Measurements from ENCODE around the gene CARD11. TPM values are rescaled to one million over a fixed set of nuclear protein-coding genes. Genes with fewer than 3 reads are reported as not detected.

CARD11 gene
- total and polyA plus RNA-seq, 2 donors (not counting 1 experiment from before 2014, with no cell fraction given), result 0.02 TPM; not detected in 1

- H3K27me3 ChIP-seq (ENCODE audit: control insufficient read depth, insufficient read depth, low read length), result no peaks in the 10 kb centered on the region
- no peaks in the 10 kb centered on the region for H3K4me1 ChIP-seq (ENCODE audit: control insufficient read depth, extremely low read depth, insufficient read depth, low read length)
- no peak overlapping the region for H3K9ac ChIP-seq (ENCODE audit: insufficient read depth, low read length)
- no peak overlapping the region for H3K27ac ChIP-seq (ENCODE audit: insufficient read depth, low read length)
- H3K79me2 ChIP-seq (ENCODE audit: control insufficient read depth, insufficient read depth, low read length), result no peaks in the 10 kb centered on the region
- no peaks in the 10 kb centered on the region for H3K36me3 ChIP-seq (ENCODE audit: control insufficient read depth, insufficient read depth, low read length)
- H4K20me1 ChIP-seq (ENCODE audit: control insufficient read depth, extremely low read depth, insufficient read depth, low read length), result no peaks in the 10 kb centered on the region
- no peak overlapping the region for H3K4me3 ChIP-seq (replicated peaks in 1 of 4; ENCODE audit: control extremely low read depth in 1 of 4, insufficient read depth in 1 of 4, low read depth in 3 of 4, low read length in 4 of 4)
- no peaks in the 10 kb centered on the region for H3K9me3 ChIP-seq (ENCODE audit: control insufficient read depth, insufficient read depth, low read depth, low read length)
- no peak for DNase-seq (ENCODE audit: low read depth in 2 of 2)
- H3K4me2 ChIP-seq (ENCODE audit: extremely low read depth, insufficient read depth, low read length), result no peak overlapping the region
- no peak for TF ChIP-seq CTCF (conservative IDR thresholded peaks at IDR 0.05 in 1 of 2, IDR thresholded peaks at IDR 0.05 in 1 of 2; ENCODE audit: low read depth in 1 of 2, low read length in 2 of 2)
- no peak for TF ChIP-seq EZH2 (IDR thresholded peaks at IDR 0.05; ENCODE audit: low read length, missing control alignments)
- no peak overlapping the region for H2AFZ ChIP-seq (ENCODE audit: low read length)
Observed at GRCh38 chr7:3028758-3029093, 14.9 kb downstream of the CARD11 start.

GRCh38 chr7:3028071-3028757 is 15.5 kb downstream of the CARD11 start:
- Histone ChIP-seq H3K9ac (ENCODE audit: insufficient read depth, low read length) (no peak overlapping the region), H3K4me1 (ENCODE audit: control insufficient read depth, extremely low read depth, insufficient read depth, low read length) (no peaks in the 10 kb centered on the region), H2AFZ (ENCODE audit: low read length) (no peak overlapping the region), H3K4me2 (ENCODE audit: extremely low read depth, insufficient read depth, low read length) (peak overlapping the region; percentile 5), H3K4me3 (replicated peaks in 1 of 4; ENCODE audit: control extremely low read depth in 1 of 4, insufficient read depth in 1 of 4, low read depth in 3 of 4, low read length in 4 of 4) (no peak overlapping the region), H4K20me1 (ENCODE audit: control insufficient read depth, extremely low read depth, insufficient read depth, low read length) (no peaks in the 10 kb centered on the region), H3K79me2 (ENCODE audit: control insufficient read depth, insufficient read depth, low read length) (no peaks in the 10 kb centered on the region), H3K27ac (ENCODE audit: insufficient read depth, low read length) (no peak overlapping the region), H3K36me3 (ENCODE audit: control insufficient read depth, insufficient read depth, low read length) (no peaks in the 10 kb centered on the region), H3K9me3 (ENCODE audit: control insufficient read depth, insufficient read depth, low read depth, low read length) (no peaks in the 10 kb centered on the region), H3K27me3 (ENCODE audit: control insufficient read depth, insufficient read depth, low read length) (no peaks in the 10 kb centered on the region)
- TF ChIP-seq EZH2 (IDR thresholded peaks at IDR 0.05; ENCODE audit: low read length, missing control alignments) (no peak), CTCF (conservative IDR thresholded peaks at IDR 0.05 in 1 of 2, IDR thresholded peaks at IDR 0.05 in 1 of 2; ENCODE audit: low read depth in 1 of 2, low read length in 2 of 2) (no peak)
- peak; percentile 38 to 75 for DNase-seq (ENCODE audit: low read depth in 2 of 2)

- H3K27ac ChIP-seq (ENCODE audit: insufficient read depth, low read length), result no peak overlapping the region
- H3K9me3 ChIP-seq (ENCODE audit: control insufficient read depth, insufficient read depth, low read depth, low read length), result no peaks in the 10 kb centered on the region
- H3K9ac ChIP-seq (ENCODE audit: insufficient read depth, low read length), result no peak overlapping the region
- no peak overlapping the region for H2AFZ ChIP-seq (ENCODE audit: low read length)
- no peaks in the 10 kb centered on the region for H3K27me3 ChIP-seq (ENCODE audit: control insufficient read depth, insufficient read depth, low read length)
- H3K4me3 ChIP-seq (replicated peaks in 1 of 4; ENCODE audit: control extremely low read depth in 1 of 4, insufficient read depth in 1 of 4, low read depth in 3 of 4, low read length in 4 of 4), result no peak overlapping the region
- H4K20me1 ChIP-seq (ENCODE audit: control insufficient read depth, extremely low read depth, insufficient read depth, low read length), result no peaks in the 10 kb centered on the region
- no peak overlapping the region for H3K4me2 ChIP-seq (ENCODE audit: extremely low read depth, insufficient read depth, low read length)
- no peaks in the 10 kb centered on the region for H3K79me2 ChIP-seq (ENCODE audit: control insufficient read depth, insufficient read depth, low read length)
- no peaks in the 10 kb centered on the region for H3K36me3 ChIP-seq (ENCODE audit: control insufficient read depth, insufficient read depth, low read length)
- no peak for DNase-seq (ENCODE audit: low read depth in 2 of 2)
- H3K4me1 ChIP-seq (ENCODE audit: control insufficient read depth, extremely low read depth, insufficient read depth, low read length), result no peaks in the 10 kb centered on the region
- TF ChIP-seq CTCF (conservative IDR thresholded peaks at IDR 0.05 in 1 of 2, IDR thresholded peaks at IDR 0.05 in 1 of 2; ENCODE audit: low read depth in 1 of 2, low read length in 2 of 2) (no peak), EZH2 (IDR thresholded peaks at IDR 0.05; ENCODE audit: low read length, missing control alignments) (no peak)
Observed at GRCh38 chr7:3027005-3027845, 16.4 kb downstream of the CARD11 start.

Measured in fibroblast of lung (primary cell).